Measurements from ENCODE around the gene TNFAIP2. TPM values are rescaled to one million over a fixed set of nuclear protein-coding genes. Genes with fewer than 3 reads are reported as not detected.

Gene TNFAIP2
- total and polyA plus RNA-seq, 12 donors, result 5.2 to 615 (median 115) TPM

- 50 to 58% (median 51%) methylated on average over 13 of the region's 13 CpGs for WGBS, 4 donors
- TF ChIP-seq POLR2A (IDR thresholded peaks at IDR 0.05), result no peak
- peak; percentile 56 to 85 (median 74) for TF ChIP-seq CTCF (IDR thresholded peaks at IDR 0.05)
- Histone ChIP-seq H3K4me1 (replicated peaks in 1 of 2) (peaks cover 8 to 9% of the 10 kb centered on the region in 2 donors), H3K27ac (no peak overlapping the region), H3K27me3 (no peaks in the 10 kb centered on the region), H3K4me3 (no peak overlapping the region), H3K9me3 (replicated peaks in 1 of 3) (no peaks in the 10 kb centered on the region), H3K36me3 (replicated peaks in 1 of 2) (no peaks in the 10 kb centered on the region)
- intact Hi-C loops (cut with DNase I), result loop anchor here (2.0 to 5.0 kb wide), 3 partner anchors 81 to 107 kb away; no protein-coding TSS in a partner anchor
- no peak for DNase-seq
Measured at GRCh38 chr14:103185051-103186029, 62.1 kb downstream of the TNFAIP2 start.

DNA sequence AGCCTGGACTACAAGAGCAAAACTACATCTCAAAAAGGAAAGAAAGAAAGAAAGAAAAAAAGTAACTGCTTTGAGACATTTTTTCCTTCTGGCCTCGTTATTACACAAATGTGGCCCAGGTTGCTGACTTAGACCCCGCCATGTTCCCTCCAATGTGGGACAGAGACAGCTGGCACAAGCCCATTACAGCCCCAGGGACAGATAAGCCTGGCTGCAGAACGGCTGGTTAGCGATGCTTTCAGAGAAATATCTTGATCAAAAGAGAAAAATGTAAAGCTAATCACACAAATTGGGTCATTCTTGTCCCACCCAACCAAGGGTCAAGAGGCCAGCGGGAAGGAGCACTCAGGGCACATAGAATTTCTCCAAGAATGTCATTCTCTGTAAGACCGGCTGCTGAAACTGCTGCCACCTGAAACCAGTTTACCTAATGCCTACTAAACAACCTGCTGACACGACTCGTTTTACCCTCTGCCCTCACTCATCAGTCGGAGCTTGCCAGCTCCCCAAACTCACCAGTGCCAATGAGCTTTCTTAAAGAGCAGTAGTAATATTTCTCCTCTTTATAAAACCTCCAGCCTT, 63.1 kb downstream of the TNFAIP2 start:
- DNase-seq, result no peak
- Histone ChIP-seq H3K27ac (no peak overlapping the region), H3K4me3 (no peak overlapping the region), H3K4me1 (replicated peaks in 1 of 2) (peaks cover 8 to 9% of the 10 kb centered on the region in 2 donors), H3K36me3 (replicated peaks in 1 of 2) (no peaks in the 10 kb centered on the region), H3K27me3 (no peaks in the 10 kb centered on the region), H3K9me3 (replicated peaks in 1 of 3) (no peaks in the 10 kb centered on the region)
- intact Hi-C loops (cut with DNase I), result loop anchor here in 1 of 2 donors (5.0 kb wide), 2 partner anchors 84 to 106 kb away; no protein-coding TSS in a partner anchor
- TF ChIP-seq POLR2A (IDR thresholded peaks at IDR 0.05) (no peak), CTCF (IDR thresholded peaks at IDR 0.05) (no peak)
- WGBS, 4 donors, result 66 to 76% (median 75%) methylated on average over 9 of the region's 9 CpGs

Other genes starting within 250 kb of the TNFAIP2 start
- under 1 TPM in 6 of 9 donors, not detected in 3; 0.07 to 0.65 (median 0.31) TPM for gene AMN, start 200.8 kb upstream of the TNFAIP2 start, total RNA-seq
- gene AMN, start 200.8 kb upstream of the TNFAIP2 start, polyA plus RNA-seq, result 1 to 10 TPM in 1 of 3 donors, under 1 TPM in 1, not detected in 1; 0.48 to 3.6 TPM
- 100 to 1,000 TPM in 1 of 9 donors, 10 to 100 TPM in 8; 44.0 to 108 (median 79.3) TPM for gene CDC42BPB, start 65.9 kb upstream of the TNFAIP2 start, total RNA-seq
- gene CDC42BPB, start 65.9 kb upstream of the TNFAIP2 start, polyA plus RNA-seq, result 10 to 100 TPM; 41.1 to 64.4 (median 49.9) TPM
- 1 to 10 TPM in 1 of 9 donors, not detected in 8; 2.1 TPM for gene LBHD2, start 39.3 kb upstream of the TNFAIP2 start, total RNA-seq
- gene LBHD2, start 39.3 kb upstream of the TNFAIP2 start, polyA plus RNA-seq, result not detected
- gene EXOC3L4, start 28.7 kb upstream of the TNFAIP2 start, total RNA-seq, result 1 to 10 TPM in 5 of 9 donors, under 1 TPM in 4; 0.12 to 2.6 (median 1.6) TPM
- gene EXOC3L4, start 28.7 kb upstream of the TNFAIP2 start, polyA plus RNA-seq, result 1 to 10 TPM in 2 of 3 donors, not detected in 1; 3.1 to 4.3 TPM
- gene EIF5, start 210.8 kb downstream of the TNFAIP2 start, total RNA-seq, result 100 to 1,000 TPM; 165 to 555 (median 245) TPM
- gene EIF5, start 210.8 kb downstream of the TNFAIP2 start, polyA plus RNA-seq, result 100 to 1,000 TPM in 1 of 3 donors, 10 to 100 TPM in 2; 35.7 to 316 (median 49.1) TPM